ENCODE results near the gene CC2D1B.
"Not testable (repeated sequence)": the region's sequence is repeated elsewhere in the genome, so short reads cannot be mapped to it uniquely, and the experiment has no call there.

CC2D1B gene, protein sequence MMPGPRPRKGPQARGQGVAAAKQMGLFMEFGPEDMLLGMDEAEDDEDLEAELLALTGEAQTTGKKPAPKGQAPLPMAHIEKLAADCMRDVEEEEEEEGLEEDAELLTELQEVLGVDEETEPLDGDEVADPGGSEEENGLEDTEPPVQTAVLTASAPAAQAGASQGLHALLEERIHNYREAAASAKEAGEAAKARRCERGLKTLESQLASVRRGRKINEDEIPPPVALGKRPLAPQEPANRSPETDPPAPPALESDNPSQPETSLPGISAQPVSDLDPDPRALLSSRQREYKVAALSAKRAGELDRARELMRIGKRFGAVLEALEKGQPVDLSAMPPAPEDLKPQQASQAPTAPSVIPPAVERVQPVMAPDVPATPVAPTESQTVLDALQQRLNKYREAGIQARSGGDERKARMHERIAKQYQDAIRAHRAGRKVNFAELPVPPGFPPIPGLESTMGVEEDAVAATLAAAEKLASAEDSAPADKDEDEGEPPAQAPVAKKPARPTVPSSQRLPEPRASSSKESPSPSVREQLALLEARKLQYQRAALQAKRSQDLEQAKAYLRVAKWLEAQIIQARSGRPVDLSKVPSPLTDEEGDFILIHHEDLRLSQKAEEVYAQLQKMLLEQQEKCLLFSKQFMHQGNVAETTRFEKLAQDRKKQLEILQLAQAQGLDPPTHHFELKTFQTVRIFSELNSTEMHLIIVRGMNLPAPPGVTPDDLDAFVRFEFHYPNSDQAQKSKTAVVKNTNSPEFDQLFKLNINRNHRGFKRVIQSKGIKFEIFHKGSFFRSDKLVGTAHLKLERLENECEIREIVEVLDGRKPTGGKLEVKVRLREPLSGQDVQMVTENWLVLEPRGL

GRCh38 chr1:52365746-52366516 is at the start of gene CC2D1B:
Gene CC2D1B, minus strand, starts transcription at chr1:52366205. Its CDS starts 1,585 bp downstream, at chr1:52364620.
- DNase-seq (ENCODE audit: low spot score): peak; percentile 100

GRCh38 chr1:52414942-52415341 is 48.9 kb upstream of the CC2D1B start:
- DNase-seq (ENCODE audit: low spot score): no peak

GRCh38 chr1:52413410-52413989 is 47.5 kb upstream of the CC2D1B start:
- DNase-seq (ENCODE audit: low spot score): no peak

DNA sequence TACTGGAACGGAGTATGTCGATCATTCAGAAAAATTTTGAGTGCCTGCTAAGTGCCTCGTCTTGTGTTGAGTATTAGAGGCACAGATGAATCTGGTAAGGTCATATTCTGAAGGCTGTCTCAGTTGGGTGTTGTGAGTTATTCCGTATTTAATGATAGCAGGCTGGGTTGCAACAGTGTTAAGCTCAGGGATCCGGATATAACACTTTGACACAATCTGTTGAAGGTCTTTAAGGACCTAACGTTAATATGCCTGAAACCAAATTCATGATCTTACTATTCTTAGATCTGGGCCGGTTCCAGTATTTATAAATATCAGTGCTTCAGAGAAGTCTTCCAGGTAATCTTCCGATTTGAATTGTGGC is 39.0 kb upstream of the CC2D1B start:
- no peak for DNase-seq (ENCODE audit: low spot score)

GRCh38 chr1:52404116-52404974 is 38.3 kb upstream of the CC2D1B start, which contains the start of the genes ORC1 and PRPF38A:
Gene ORC1, minus strand, starts transcription at chr1:52404423. Its CDS starts 2,200 bp downstream, at chr1:52402223.
Gene PRPF38A, plus strand, starts transcription at chr1:52404602. Its CDS starts 148 bp downstream, at chr1:52404750.
- DNase-seq (ENCODE audit: low spot score): peak; percentile 99

GRCh38 chr1:52403566-52404115 is 37.6 kb upstream of the CC2D1B start:
- DNase-seq (ENCODE audit: low spot score): peak; percentile 75

- no peak for DNase-seq (ENCODE audit: low spot score)
These were observed 36.8 kb upstream of the CC2D1B start for GRCh38 chr1:52402860-52403240.

DNA sequence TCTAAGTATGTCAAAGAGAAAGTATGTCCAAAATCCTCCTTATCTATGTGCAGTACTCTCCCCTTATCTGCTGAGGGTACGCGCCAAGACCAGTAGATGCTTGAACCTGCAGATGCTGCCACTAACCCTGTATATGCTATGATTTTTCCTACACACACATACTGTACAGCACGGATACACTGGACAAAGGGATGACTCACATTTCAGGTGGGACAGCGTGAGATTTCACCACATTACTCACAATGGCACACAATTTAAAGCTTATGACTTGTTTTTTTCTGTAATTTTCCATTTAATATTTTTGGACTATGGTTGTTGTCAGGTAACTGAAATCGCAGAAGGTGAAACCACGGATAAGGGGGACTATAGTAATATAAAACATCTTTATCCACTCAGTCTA is 34.1 kb upstream of the CC2D1B start:
- DNase-seq (ENCODE audit: low spot score): no peak

GRCh38 chr1:52399629-52400028 is 33.6 kb upstream of the CC2D1B start:
- DNase-seq (ENCODE audit: low spot score): no peak

- no peak for DNase-seq (ENCODE audit: low spot score)
These were observed 27.2 kb upstream of the CC2D1B start for GRCh38 chr1:52393174-52393573.

DNA sequence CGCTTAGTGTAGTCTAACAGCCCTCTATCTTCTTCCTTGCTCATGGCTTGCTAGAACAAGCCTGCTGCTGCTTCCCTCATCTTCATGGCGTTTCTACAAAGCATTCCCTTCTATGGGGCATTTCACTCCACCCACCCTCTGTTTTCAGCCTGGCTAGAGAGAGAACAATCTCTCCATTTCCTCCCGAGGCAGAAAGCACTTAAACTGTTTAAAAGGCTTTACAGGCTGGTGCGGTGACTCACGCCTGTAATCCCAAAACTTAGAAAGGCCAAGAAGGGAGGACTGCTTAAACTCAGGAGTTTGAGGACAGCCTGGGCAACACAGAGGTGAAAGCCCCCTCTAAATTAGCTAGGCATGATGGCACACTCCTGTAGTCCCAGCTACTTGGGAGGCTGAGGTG is 20.5 kb upstream of the CC2D1B start:
- DNase-seq (ENCODE audit: low spot score): no peak

DNA sequence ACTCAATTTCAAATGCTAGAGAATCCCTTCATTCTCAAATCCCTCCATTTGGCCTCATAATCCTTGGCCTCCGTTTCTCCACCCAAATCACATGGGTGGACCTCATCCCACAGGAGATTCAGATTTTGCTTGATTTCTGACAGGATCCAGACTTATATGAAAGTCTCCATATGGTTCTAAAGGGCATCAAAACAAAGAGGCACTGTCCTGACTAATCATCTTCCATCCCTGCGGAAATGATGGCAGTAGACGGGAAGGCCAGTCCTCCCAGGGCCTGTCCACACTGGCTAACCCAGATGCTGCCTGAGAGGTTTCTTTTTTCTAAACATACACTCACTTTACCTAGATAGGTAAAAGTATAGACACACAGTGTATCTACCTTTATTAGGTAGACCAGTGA is 19.4 kb upstream of the CC2D1B start:
- DNase-seq (ENCODE audit: low spot score): no peak

DNA sequence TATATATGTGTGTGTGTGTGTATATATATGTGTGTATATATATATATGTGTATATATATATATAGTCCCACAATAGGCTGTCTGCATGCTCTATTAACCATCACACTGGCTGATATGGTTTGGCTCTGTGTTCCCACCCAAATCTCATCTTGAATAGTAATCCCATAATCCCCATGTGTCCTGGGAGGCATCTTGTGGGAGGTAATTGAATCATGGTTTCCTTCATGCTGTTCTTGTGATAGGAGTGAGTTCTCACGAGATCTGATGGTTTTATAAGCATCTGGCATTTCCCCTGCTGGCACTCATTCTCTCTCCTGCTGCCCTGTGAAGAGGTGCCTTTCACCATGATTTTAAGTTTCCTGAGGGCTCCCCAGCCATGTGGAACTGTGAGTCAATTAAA is 3.8 kb upstream of the CC2D1B start:
- not testable (repeated sequence) for DNase-seq (ENCODE audit: low spot score)

- DNase-seq (ENCODE audit: low spot score): peak; percentile 71
These were observed 2.6 kb upstream of the CC2D1B start for GRCh38 chr1:52368383-52369172.

DNA sequence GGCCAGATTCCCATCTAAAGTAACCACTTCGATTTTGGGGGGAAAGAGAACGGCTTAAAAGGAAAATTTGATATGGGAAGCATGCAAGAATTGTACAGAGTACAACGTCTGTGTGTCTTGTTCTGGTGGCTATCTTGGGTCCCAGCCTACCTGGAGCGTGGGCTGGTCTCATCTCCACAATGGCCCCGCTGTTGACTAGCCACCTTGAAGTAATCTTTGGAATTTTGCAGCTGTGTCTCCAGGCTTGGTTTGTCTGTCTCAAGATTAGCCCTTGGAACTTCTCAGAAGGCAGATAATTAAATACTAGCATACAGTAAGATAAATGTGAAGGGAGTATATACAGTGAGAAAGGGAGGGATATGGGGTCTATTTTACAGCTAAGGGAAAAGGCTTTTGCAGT is 1.3 kb upstream of the CC2D1B start:
- no peak for DNase-seq (ENCODE audit: low spot score)

DNA sequence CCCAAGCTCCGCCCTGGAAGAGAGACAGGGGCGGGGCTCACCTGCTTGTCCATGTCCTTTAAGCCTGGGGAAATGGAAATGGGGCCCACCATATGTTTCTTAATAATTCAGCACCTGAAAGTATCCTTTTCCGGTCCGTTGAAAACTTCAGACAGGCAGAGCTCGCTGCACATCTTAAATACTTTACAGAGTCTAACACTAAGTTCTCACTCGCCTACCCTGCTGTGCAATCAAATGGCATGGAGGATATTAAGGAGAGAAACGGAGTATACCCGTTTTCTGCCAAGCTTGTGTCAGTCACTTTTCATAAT is 467 bp upstream of the CC2D1B start:
- no peak for DNase-seq (ENCODE audit: low spot score)

DNA sequence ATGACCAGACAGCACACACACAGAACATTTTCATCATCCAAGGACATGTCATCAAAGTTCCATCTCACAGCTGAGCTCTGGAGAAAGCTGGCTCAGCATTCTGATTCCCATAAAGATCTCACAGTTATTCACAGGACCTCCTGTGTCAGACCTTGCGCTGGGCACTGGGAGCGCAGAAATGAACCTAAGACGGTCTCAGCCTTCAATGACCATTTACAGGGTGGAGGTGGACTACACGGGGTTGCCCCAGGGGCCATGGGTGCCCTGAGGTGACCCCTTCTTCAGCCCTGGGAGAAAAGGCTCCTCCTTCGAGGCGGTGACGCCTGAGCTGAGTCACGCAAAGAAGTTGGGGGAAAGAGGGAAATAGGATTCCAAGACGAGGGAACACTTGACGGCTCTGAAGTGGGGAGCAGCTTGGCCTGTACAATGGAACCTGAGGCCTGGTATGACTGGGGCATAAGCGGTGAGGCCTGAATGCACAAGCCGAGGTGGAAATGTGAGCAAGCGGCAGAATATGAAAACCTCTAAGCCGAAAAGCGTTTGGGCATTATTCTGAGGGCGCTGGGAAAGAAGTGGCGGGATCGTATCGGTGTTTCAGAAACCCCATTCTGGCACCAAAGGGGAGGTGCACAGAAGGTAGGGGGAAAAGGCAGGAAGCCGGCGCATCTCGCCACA is 797 bp downstream of the CC2D1B start:
- peak; percentile 85 for DNase-seq (ENCODE audit: low spot score)

DNA sequence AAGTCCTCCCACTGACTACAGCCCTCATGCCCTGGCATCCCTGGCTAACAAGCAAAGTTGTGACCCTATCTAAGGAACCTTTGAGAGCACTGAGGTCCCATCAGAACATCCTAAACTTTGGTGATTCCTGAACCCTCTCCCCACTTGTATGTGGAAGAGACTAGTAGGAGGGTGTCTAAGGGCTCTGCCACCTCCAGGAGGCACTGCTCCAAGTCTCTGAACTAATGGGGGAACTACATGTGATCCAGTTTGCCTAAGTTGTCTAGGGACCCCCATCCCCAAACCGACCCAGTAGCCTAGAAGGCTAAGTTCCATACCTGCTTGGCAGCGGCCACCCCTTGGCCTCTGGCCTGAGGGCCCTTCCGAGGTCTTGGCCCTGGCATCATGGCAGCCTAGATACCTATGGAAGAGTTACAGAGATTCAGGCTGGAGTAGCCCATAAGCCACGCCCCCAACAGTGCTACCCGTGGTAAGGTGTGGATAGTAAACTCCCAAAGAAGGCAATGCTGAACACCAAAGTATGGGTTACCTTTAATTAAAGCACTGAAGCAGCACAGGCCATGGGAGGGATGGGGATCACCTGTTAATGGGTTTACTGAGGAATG is 1.7 kb downstream of the CC2D1B start:
- no peak for DNase-seq (ENCODE audit: low spot score)

DNA sequence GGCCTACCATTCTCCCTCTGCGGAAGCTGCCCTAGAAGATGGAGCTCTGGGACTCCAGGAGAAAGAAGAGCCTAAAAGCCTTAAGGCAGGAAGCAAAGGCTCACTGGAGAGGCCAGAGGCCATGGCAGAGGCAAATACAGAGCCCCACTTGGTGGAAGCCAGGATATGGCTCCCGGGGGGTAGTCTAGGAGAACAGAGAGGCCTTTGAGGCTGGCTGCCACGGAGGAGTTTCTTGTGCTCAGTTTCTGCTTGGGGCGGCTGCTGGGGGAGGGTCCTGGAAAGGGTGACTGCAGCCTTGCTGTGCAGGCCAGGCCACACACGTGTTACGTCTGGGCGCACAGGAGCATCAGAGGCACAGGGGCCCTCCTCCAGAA is 5.4 kb downstream of the CC2D1B start:
- DNase-seq (ENCODE audit: low spot score): no peak

Measured in AG20443 (cell line).